Pancreas (tissue), 10 donors: ENCODE measurements around the gene NAV2. TPM values are rescaled to one million over a fixed set of nuclear protein-coding genes. Genes with fewer than 3 reads are reported as not detected.

Experiments used
- ATAC-seq, 4 donors: fragments of 200-7000 bp; cut with Tn5 transposase; one replicate each; pipeline versions ENCODE4 v1.8.0 to v1.9.1; 2020; ENCODE audit warnings: mild to moderate bottlenecking in 4 of 4, moderate library complexity in 4 of 4
- DNase-seq, 6 donors: peaks; one replicate each; pipeline ENCODE4 v3.0.0-alpha.2; 2020
- FAIRE-seq: peaks from 2 replicates; lab custom pipeline; 2012; peaks lifted over from hg19 to GRCh38; lab: Jason Lieb, UNC
- H3K27ac ChIP-seq, 4 donors: fragments of 200-600 bp; sonication (generic); 1 replicate in 3 of 4; 2 replicates in 1 of 4; pipeline versions ENCODE4 v1.5.0 to v1.8.0; 2020
- H3K27me3 ChIP-seq, 4 donors: fragments of 200-600 bp; one replicate each; pipeline ENCODE4 v1.8.0; 2021
- H3K36me3 ChIP-seq, 3 donors: fragments of 200-600 bp; sonication (generic) in 1 of 3; one replicate each; pipeline versions ENCODE4 v1.5.0 to v1.8.0; 2020 to 2021
- H3K4me1 ChIP-seq, 3 donors: fragments of 200-600 bp; one replicate each; pipeline ENCODE4 v1.8.0; 2021
- H3K4me3 ChIP-seq, 4 donors: fragments of 200-600 bp; sonication (generic) in 2 of 4; one replicate each; pipeline versions ENCODE4 v1.5.0 to v1.8.0; 2020 to 2021
- H3K9me3 ChIP-seq, 4 donors: fragments of 200-600 bp; one replicate each; pipeline ENCODE4 v1.8.0; 2021
- WGBS, 2 donors: extraction: QIAGEN DNeasy Blood & Tissue Kit; methylation state at CpG; one replicate each; pipeline ENCODE4 v1.1.7; 2013; 5-methylcytosine and 5-hydroxymethylcytosine counted together
- intact Hi-C, 3 donors: fragments of 100-400 bp; cut with DNase I; formaldehyde crosslinking; loops; one replicate each; pipeline versions ENCODE4 v1.11.1 to v1.14.2; 2022
- polyA plus RNA-seq, 2 donors: library from polyadenylated mRNA; stranded (reverse); fragments of 200-250 nt; gene quantifications; one replicate each; pipeline ENCODE4 v1.2.3, GENCODE V29; 2013
- total RNA-seq, 6 donors: library from RNA; stranded (reverse); fragmentation: NEBNext Ultra II Directional in 4 of 6; extraction: Animal tissue kit (Norgen Biotek cat#: 25700) in 4 of 6; gene quantifications; one replicate each; pipeline versions ENCODE4 v1.2.1 to v1.2.4, GENCODE V29; 2021 to 2023
- TF ChIP-seq, protein P1 (sequence below), 4 donors: fragments of 200-600 bp; sonication (generic) in 3 of 4; IDR thresholded peaks; one replicate each; pipeline versions ENCODE4 v1.5.0 to v1.8.0; 2021; ENCODE audit warnings: antibody characterized with exemption in 4 of 4
- donor health status: healthy with polysubstance abuse.
- donor health status: DM: no; HTN: no; CAD: no; lungs with moderate emphysema.
- donor health status: DM: no; HTN: no; CAD: no.
- donor health status: control.
- donor health status: control.
- donor health status: Bipolar disorder and iron deficiency.
- donor health status: DM: yes; HTN: yes; CAD: no.
- donor health status: DM: no; HTN: no; CAD: no.
- donor health status: DM: no; HTN: no; CAD: no.
- donor health status: DM: yes; HTN: yes; CAD: no.

NAV2 gene
- total and polyA plus RNA-seq, 8 donors = 5.8 to 26.9 (median 16.3) TPM

DNA sequence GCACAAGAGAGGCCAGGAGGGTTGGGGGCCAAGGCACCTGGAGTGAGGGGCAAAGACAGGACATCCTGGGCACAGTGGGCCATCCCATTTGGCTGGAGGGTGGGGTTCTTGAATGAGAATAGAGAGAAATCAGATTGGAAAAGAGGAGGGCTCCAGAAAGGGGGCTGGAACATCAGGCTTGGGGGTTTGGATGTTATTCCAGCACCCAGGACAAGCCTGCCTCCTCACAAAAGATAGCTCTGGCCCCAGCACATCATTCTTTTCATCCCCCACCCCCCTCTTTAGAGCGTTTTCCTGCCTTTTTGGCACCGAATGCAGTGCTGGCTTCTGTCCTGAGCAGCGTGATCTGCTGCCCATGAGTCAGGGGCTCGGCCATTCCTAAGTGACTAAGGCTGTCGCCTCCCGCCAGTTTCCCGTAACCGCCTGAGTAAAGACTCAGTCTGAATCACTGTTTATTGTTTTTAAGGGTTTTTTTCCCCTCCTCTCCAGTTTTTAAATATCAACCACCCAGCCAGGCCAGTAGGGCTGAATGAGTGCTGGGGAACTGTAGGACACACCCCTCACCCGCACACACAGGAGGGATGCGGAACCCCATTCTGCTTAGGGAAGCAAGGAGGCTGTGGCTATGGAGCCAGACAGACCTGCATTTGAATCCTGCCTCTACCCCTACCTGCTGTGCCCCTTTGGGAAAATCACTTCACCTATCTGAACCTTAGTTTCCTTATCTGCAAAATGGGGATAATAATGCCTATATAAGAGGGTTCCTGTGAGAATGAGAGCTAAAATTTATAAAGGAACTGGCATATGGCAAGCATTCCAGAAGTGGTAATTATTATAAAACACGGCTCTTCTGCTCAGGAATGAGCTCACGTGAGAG lies 32.4 kb upstream of the NAV2 start:
- no peak for FAIRE-seq
- no peaks in the 10 kb centered on the region for H3K36me3 ChIP-seq
- no peak overlapping the region for H3K4me3 ChIP-seq
- peaks cover 0 to 5% (median 0%) of the 10 kb centered on the region in 3 donors for H3K4me1 ChIP-seq
- no peaks in the 10 kb centered on the region for H3K9me3 ChIP-seq
- intact Hi-C loops = no loop called here
- 53 to 55% methylated on average over 12 of the region's 12 CpGs for WGBS, 2 donors
- H3K27ac ChIP-seq = no peak overlapping the region
- no peaks in the 10 kb centered on the region for H3K27me3 ChIP-seq
- TF ChIP-seq, protein P1, sequence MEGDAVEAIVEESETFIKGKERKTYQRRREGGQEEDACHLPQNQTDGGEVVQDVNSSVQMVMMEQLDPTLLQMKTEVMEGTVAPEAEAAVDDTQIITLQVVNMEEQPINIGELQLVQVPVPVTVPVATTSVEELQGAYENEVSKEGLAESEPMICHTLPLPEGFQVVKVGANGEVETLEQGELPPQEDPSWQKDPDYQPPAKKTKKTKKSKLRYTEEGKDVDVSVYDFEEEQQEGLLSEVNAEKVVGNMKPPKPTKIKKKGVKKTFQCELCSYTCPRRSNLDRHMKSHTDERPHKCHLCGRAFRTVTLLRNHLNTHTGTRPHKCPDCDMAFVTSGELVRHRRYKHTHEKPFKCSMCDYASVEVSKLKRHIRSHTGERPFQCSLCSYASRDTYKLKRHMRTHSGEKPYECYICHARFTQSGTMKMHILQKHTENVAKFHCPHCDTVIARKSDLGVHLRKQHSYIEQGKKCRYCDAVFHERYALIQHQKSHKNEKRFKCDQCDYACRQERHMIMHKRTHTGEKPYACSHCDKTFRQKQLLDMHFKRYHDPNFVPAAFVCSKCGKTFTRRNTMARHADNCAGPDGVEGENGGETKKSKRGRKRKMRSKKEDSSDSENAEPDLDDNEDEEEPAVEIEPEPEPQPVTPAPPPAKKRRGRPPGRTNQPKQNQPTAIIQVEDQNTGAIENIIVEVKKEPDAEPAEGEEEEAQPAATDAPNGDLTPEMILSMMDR (IDR thresholded peaks at IDR 0.05) = no peak
- ATAC-seq = peak; percentile 40 to 89 (median 84)
- DNase-seq = peak in 4 of 6 donors; percentile 41 to 75 (median 48)

DNA sequence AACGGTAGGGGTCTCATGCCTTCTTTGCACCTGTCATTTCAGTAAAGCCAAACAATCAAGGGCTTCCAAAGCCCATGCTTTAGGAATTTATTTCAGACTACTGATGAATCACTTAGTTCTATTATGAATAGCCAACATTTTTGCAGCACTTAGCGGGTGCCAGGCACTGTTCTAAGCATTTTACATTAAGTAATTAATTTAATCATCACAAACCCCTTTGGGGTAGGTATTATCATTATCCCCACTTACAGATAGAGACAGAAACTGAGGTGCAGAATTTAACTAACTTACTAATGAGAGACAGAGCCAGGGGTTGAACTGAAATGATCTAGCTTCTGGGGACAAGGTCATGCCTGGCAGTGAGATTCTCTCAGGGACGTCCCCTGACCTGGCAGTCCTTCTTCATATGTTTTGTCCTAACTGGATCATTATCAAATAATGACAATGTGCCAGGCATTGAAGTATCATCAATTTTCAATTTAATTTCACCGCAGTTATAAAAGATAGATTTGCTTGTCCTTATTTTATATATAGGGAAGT lies 31.7 kb upstream of the NAV2 start:
- no peaks in the 10 kb centered on the region for H3K9me3 ChIP-seq
- TF ChIP-seq, protein P1 (IDR thresholded peaks at IDR 0.05) = no peak
- no peak overlapping the region for H3K27ac ChIP-seq
- no peak for DNase-seq
- H3K27me3 ChIP-seq = no peaks in the 10 kb centered on the region
- ATAC-seq = no peak
- H3K36me3 ChIP-seq = no peaks in the 10 kb centered on the region
- FAIRE-seq = no peak
- 64 to 66% methylated on average over 4 of the region's 4 CpGs for WGBS, 2 donors
- no peak overlapping the region for H3K4me3 ChIP-seq
- intact Hi-C loops = no loop called here
- H3K4me1 ChIP-seq = peaks cover 0 to 5% (median 0%) of the 10 kb centered on the region in 3 donors

DNA sequence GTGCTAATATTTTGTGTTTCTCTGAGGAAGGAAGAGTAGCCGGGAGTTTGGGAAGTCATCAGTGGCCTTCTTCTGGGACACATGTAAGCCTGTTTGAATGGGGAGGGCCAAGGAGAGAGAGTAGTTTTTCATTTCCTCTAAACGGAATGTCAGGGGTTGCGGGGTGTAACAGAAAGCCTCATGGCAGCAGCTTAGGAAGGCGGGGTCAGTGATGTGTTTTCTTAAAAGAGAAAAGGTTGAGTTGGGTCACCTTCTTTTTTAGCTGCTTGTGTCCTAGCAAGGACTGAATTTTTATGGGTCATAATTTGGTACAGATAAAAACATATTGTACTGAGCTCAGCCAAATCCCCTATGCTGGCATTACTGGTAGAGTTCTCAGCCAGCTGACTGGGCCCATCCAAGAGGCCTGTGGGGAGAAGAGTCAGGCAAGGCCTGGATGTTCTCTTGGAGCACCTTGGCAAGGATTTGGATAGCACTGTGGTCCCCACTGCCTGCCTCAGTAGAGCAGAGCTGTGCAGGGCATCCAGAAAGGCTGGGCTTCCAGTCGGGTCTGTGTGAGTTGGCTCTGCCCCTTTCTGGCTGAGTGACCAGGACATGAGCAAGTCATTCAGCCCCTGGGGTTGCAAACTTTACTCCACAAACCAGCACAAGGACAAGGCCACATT lies 29.4 kb upstream of the NAV2 start:
- FAIRE-seq (no peak), ATAC-seq (peak in 1 of 4 donors; percentile 18), DNase-seq (no peak)
- intact Hi-C loops = no loop called here
- TF ChIP-seq, protein P1 (IDR thresholded peaks at IDR 0.05) = no peak
- H3K27ac ChIP-seq = no peak overlapping the region
- no peaks in the 10 kb centered on the region for H3K27me3 ChIP-seq
- WGBS, 2 donors = 79 to 81% methylated on average over 5 of the region's 5 CpGs
- peaks cover 0 to 5% (median 0%) of the 10 kb centered on the region in 3 donors for H3K4me1 ChIP-seq
- no peaks in the 10 kb centered on the region for H3K9me3 ChIP-seq
- H3K36me3 ChIP-seq = no peaks in the 10 kb centered on the region
- H3K4me3 ChIP-seq = no peak overlapping the region

DNA sequence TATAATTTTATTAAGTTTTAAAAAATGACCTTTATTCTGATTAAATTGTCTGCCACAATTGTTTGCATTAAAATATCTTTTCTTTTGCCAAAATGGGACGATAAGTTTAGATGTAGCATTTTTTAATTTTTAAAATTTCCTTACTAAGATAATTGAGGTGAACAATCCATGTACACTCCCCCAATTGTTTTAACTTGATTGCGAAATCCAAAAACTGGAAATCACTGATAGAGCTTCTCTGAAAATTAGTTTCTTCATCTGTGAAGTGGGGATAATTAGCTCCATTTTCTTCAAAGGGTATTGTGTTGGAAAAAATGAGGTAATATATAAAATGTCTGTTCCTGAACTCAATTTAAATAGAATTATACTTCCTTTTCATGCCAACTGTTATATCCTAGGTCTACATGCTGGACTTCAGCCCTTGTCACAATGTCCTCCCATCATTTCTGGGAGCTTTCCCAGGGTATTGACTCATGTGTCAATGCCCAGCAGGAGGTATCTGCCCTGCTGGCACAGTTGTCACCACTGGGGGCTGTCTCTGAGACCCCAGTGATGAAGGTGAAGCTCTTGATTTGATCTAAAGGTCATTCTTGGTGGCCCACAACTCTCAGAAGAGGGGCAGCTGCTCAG lies 28.7 kb upstream of the NAV2 start:
- no peak for ATAC-seq
- no peak overlapping the region for H3K27ac ChIP-seq

More for the DNA sequence above, 28.7 kb upstream of the NAV2 start:
- Histone ChIP-seq H3K27me3 (no peaks in the 10 kb centered on the region), H3K4me3 (no peak overlapping the region), H3K36me3 (no peaks in the 10 kb centered on the region), H3K9me3 (no peaks in the 10 kb centered on the region), H3K4me1 (peaks cover 0 to 5% (median 0%) of the 10 kb centered on the region in 3 donors)
- FAIRE-seq (no peak), DNase-seq (no peak)
- TF ChIP-seq, protein P1 (IDR thresholded peaks at IDR 0.05) = no peak
- intact Hi-C loops = no loop called here
- WGBS, 2 donors = 92% methylated on average over 2 of the region's 2 CpGs
